K562 (cell line): ENCODE measurements around the gene PWWP2A. TPM values are rescaled to one million over a fixed set of nuclear protein-coding genes. Genes with fewer than 3 reads are reported as not detected.
A peak's percentile ranks its signal among the peaks of the same experiment; 100 is the strongest.

Source experiments
- ATAC-seq: fragments of 200-7000 bp; cut with Tn5 transposase; 3 replicates; pipeline ENCODE4 v1.9.1; 2020; ENCODE audit warnings: moderate library complexity
- BruUV-seq: library from RNA; stranded (reverse); fragments of 400-500 nt; replicated peaks from 2 replicates; lab custom pipeline; 2021; lab: Mats Ljungman, UMichigan
- CTCF ChIA-PET: fragments of 300-600 bp; formaldehyde crosslinking; extraction: SDS; loops from one replicate; lab custom pipeline; 2021; ENCODE audit warnings: low intra/inter-chr PET ratio; lab: Yijun Ruan, JAX
- POLR2A ChIA-PET: fragments of 300-600, 350-650 bp; sonication (Branson Sonifier 250); formaldehyde crosslinking; extraction: SDS; loops from one replicate; lab custom pipeline; 2021; ENCODE audit warnings: antibody characterized with exemption, inconsistent platforms; lab: Yijun Ruan, JAX
- DNase-seq, 4 experiments: peaks; one replicate each; pipeline versions ENCODE4 v3.0.0 to v3.0.0-alpha.2; 2011 to 2018; ENCODE audit warnings: low spot score in 3 of 4, mixed read lengths in 3 of 4; ENCODE audit errors: extremely low read depth in 1 of 4
- FAIRE-seq: peaks from 2 replicates; lab custom pipeline; 2011; peaks lifted over from hg19 to GRCh38; lab: Jason Lieb, UNC
- H2AFZ ChIP-seq: 2 replicates; pipeline ENCODE4 v1.6.0; 2011; ENCODE audit warnings: low read depth, low read length, control low read depth, inconsistent platforms
- H3K27ac ChIP-seq: fragments of 200-600 bp; 3 replicates; pipeline ENCODE4 v1.8.0; 2011; ENCODE audit warnings: low read depth, mild to moderate bottlenecking, control low read depth, inconsistent platforms, low read length, moderate library complexity, mixed read lengths; ENCODE audit errors: extremely low read depth
- H3K27me3 ChIP-seq, 2 experiments: fragments of 300-600 bp in 1 of 2; 2 replicates in 1 of 2; 3 replicates in 1 of 2; pipeline versions ENCODE4 v1.6.0 to v1.8.0; 2011; ENCODE audit warnings: inconsistent platforms in 2 of 2, low read length in 2 of 2, mild to moderate bottlenecking in 1 of 2, mixed read lengths in 1 of 2, moderate library complexity in 1 of 2; ENCODE audit not compliant: control insufficient read depth in 2 of 2, insufficient read depth in 2 of 2
- H3K36me3 ChIP-seq: fragments of 300-600 bp; 3 replicates; pipeline ENCODE4 v1.8.0; 2011; ENCODE audit warnings: mild to moderate bottlenecking, low read length, inconsistent platforms; ENCODE audit not compliant: control insufficient read depth, insufficient read depth
- H3K4me1 ChIP-seq, 2 experiments: fragments of 200-600 bp in 1 of 2; replicated peaks in 1 of 2; 2 replicates in 1 of 2; 3 replicates in 1 of 2; pipeline versions ENCODE4 v1.5.1 to v1.8.0; 2011; ENCODE audit warnings: inconsistent platforms in 2 of 2, low read length in 2 of 2, mild to moderate bottlenecking in 1 of 2, mixed read lengths in 1 of 2, moderate library complexity in 1 of 2; ENCODE audit not compliant: control insufficient read depth in 2 of 2, insufficient read depth in 2 of 2
- H3K4me2 ChIP-seq: 2 replicates; pipeline ENCODE4 v1.6.1; 2011; ENCODE audit warnings: low read length, control low read depth, inconsistent platforms, mixed read lengths; ENCODE audit not compliant: insufficient read depth
- H3K4me3 ChIP-seq: fragments of 200-600 bp; sonication (generic), shearing (Covaris generic); 2 replicates; pipeline ENCODE4 v1.5.1; 2016; ENCODE audit warnings: control low read depth, inconsistent platforms
- H3K79me2 ChIP-seq: fragments of 200-600 bp; 3 replicates; pipeline ENCODE4 v1.8.0; 2011; ENCODE audit warnings: low read length, inconsistent platforms; ENCODE audit not compliant: control insufficient read depth, insufficient read depth
- H3K9ac ChIP-seq, 2 experiments: 2 replicates each; pipeline versions ENCODE4 v1.6.0 to v1.6.1; 2011; ENCODE audit warnings: low read depth in 2 of 2, low read length in 2 of 2, control low read depth in 1 of 2, inconsistent platforms in 1 of 2, mild to moderate bottlenecking in 1 of 2, mixed read lengths in 1 of 2; ENCODE audit not compliant: insufficient read depth in 1 of 2
- H3K9me1 ChIP-seq: one replicate; pipeline ENCODE4 v1.6.0; 2011; ENCODE audit warnings: inconsistent platforms, mild to moderate bottlenecking, low read length, moderate library complexity; ENCODE audit not compliant: control insufficient read depth, insufficient read depth
- H3K9me3 ChIP-seq: replicated peaks from 2 replicates; pipeline ENCODE4 v1.5.1; 2011; ENCODE audit warnings: low read depth, low read length, inconsistent platforms; ENCODE audit not compliant: control insufficient read depth, insufficient read depth
- H4K20me1 ChIP-seq: replicated peaks from 2 replicates; pipeline ENCODE4 v1.6.1; 2011; ENCODE audit warnings: low read length, inconsistent platforms, mixed read lengths; ENCODE audit not compliant: control insufficient read depth, insufficient read depth
- KAT7 ChIP-seq: sonication (generic); formaldehyde crosslinking; IDR thresholded peaks from 2 replicates; pipeline ENCODE4 v1.8.0; 2022; ENCODE audit warnings: missing genetic modification reagents, mild to moderate bottlenecking, borderline replicate concordance
- USF2 ChIP-seq: sonication (generic); formaldehyde crosslinking; IDR thresholded peaks from 2 replicates; pipeline ENCODE4 v1.5.0; 2020; ENCODE audit warnings: missing genetic modification reagents
- ZBTB11 ChIP-seq, 3 experiments: fragments of 200-800 bp in 1 of 3; fragments of 250-450 bp in 1 of 3; fragments of 450-650 bp in 1 of 3; sonication (Bioruptor Pico) in 1 of 3; sonication (Bioruptor generic) in 1 of 3; formaldehyde crosslinking in 1 of 3; IDR thresholded peaks; 2 replicates each; pipeline versions ENCODE4 v1.6.1 to v1.8.0; 2016 to 2022; ENCODE audit warnings: mild to moderate bottlenecking in 2 of 3, missing genetic modification characterization in 2 of 3, missing compliant biosample characterization in 1 of 3, moderate library complexity in 1 of 3
- WGBS: fragments of 100-300 bp; shearing (Covaris generic); methylation state at CpG from one replicate; pipeline ENCODE4 v1.1.6; 2016; ENCODE audit warnings: low coverage, mixed read lengths; ENCODE audit not compliant: insufficient coverage; ENCODE audit errors: missing lambda C conversion rate; 5-methylcytosine and 5-hydroxymethylcytosine counted together
- in situ Hi-C: fragments of 300-500 bp; cut with MboI; formaldehyde crosslinking; loops from 4 replicates; pipeline ENCODE4 v1.15.0; 2018; ENCODE audit warnings: inconsistent platforms, mixed read lengths
- intact Hi-C: fragments of 100-400 bp; cut with micrococcal nuclease; formaldehyde crosslinking; loops from 2 replicates; pipeline ENCODE4 v1.14.2; 2022
- polyA plus RNA-seq, 8 experiments: library from polyadenylated mRNA; depleted of rRNA in 4 of 8; stranded (reverse) in 5 of 8; unstranded in 3 of 8; fragments of >200 nt; fragmentation: Nextera tagmentation in 2 of 8; fragmentation: Illumina TruSeq in 1 of 8; extraction: Ambion mirVana in 2 of 8; extraction: Trizol in 1 of 8; gene quantifications; 2 replicates each; pipeline versions ENCODE4 v1.2.1 to v1.2.3, GENCODE V29; 2011 to 2014; ENCODE audit warnings: inconsistent platforms in 1 of 8, missing spikeins in 1 of 8
- total RNA-seq, 7 experiments: library from RNA; depleted of rRNA in 6 of 7; stranded (reverse); fragments of >200 nt in 6 of 7; fragmentation: Illumina TruSeq in 2 of 7; extraction: Trizol in 2 of 7; gene quantifications; 2 replicates each; pipeline versions ENCODE4 v1.2.1 to v1.2.3, GENCODE V29; 2011 to 2021; ENCODE audit warnings: low replicate concordance in 1 of 7

PWWP2A gene
- total and polyA plus RNA-seq, 9 of the 15 experiments (the other 6 are each of a cell fraction or from before 2014, with no cell fraction given) = 2.7 to 26.3 (median 14.6) TPM

GRCh38 chr5:160119142-160119904, at the start of gene PWWP2A (continued):
- TF ChIP-seq USF2 (CRISPR knock-in tag) (peak; percentile 51), ZBTB11 (CRISPR knock-in tag; IDR thresholded peaks at IDR 0.05) (peak in 1 of 3 experiments; percentile 38; a peak in 1 of 6 replicates)
- TF ChIP-seq, all 486 proteins: peak for 124

DNA sequence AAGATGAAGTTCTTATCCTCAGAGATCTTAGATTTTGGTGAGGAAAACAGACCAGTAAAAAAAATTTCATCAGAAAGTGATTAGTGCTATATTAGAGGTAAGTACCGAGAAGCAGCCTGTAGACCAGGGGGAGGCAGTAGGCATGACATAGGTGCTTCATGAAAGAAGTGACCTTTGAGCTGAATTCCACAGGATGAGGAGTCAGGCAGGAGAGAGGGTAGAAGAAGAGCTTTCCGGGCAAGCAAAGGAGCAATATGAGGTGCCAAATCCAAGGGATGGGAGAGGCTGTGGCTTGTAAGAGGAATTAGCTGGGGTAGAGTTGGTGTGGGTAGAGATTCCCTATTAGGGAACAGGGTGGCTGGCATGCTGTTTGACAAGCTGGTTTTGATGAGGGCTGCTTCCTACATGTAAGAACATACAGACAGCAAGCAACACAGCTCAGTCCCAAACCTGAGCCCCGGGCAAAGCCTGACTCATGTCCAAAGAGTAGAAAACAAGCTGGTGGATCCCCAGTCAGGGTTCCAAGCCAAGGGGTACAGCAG, 48.4 kb upstream of the PWWP2A start:
- no peaks in the 10 kb centered on the region for H3K36me3 ChIP-seq
- no peaks in the 10 kb centered on the region for H3K9me3 ChIP-seq
- no peaks in the 10 kb centered on the region for H3K79me2 ChIP-seq
- H2AFZ ChIP-seq = no peak overlapping the region
- H3K4me1 ChIP-seq = peaks cover 8 to 14% of the 10 kb centered on the region in 2 experiments; a peak in 4 of 5 replicates
- peaks cover 14 to 58% of the 10 kb centered on the region in 2 experiments; a peak in 4 of 5 replicates for H3K27me3 ChIP-seq
- DNase-seq (peak in 1 of 4 experiments; percentile 4), ATAC-seq (no peak), FAIRE-seq (no peak)
- H3K9ac ChIP-seq = no peak overlapping the region
- no TSS peak for BruUV-seq
- no peak overlapping the region for H3K27ac ChIP-seq
- CTCF ChIA-PET = no interaction called here
- H4K20me1 ChIP-seq = no peaks in the 10 kb centered on the region; the same call in 1 of the 2 replicates
- intact Hi-C loops (no loop called here), in situ Hi-C loops (no loop called here)
- no peak overlapping the region for H3K4me3 ChIP-seq
- no peak overlapping the region for H3K4me2 ChIP-seq
- 11% methylated on average over 3 of the region's 3 CpGs for WGBS
- H3K9me1 ChIP-seq = no peaks in the 10 kb centered on the region
- POLR2A ChIA-PET = no interaction called here
- no peak for TF ChIP-seq KAT7
